ENCODE data around the gene PTPRA. TPM values are rescaled to one million over a fixed set of nuclear protein-coding genes. Genes with fewer than 3 reads are reported as not detected.

Gene PTPRA
- total and polyA plus RNA-seq, 9 of the 15 experiments (the other 6 are each of a cell fraction or from before 2014, with no cell fraction given) = 3.4 to 80.5 (median 28.0) TPM

GRCh38 chr20:2946988-2947961 is 74.0 kb downstream of the PTPRA start (continued):
- TF ChIP-seq RBM14 (IDR thresholded peaks at IDR 0.05; ENCODE audit: borderline replicate concordance, insufficient read depth, low read depth, low read length) (no peak), ATF6 (CRISPR knock-in tag; IDR thresholded peaks at IDR 0.05) (no peak), NCOA2 (IDR thresholded peaks at IDR 0.05; ENCODE audit: partially characterized antibody in 2 of 2) (no peak), ZHX1 (conservative IDR thresholded peaks at IDR 0.05; ENCODE audit: low read length) (no peak), ZNF511 (CRISPR knock-in tag; IDR thresholded peaks at IDR 0.05) (no peak), E2F3 (CRISPR knock-in tag; IDR thresholded peaks at IDR 0.05) (no peak), FIP1L1 (IDR thresholded peaks at IDR 0.05; ENCODE audit: low read depth, low read length, poor library complexity, severe bottlenecking) (no peak), SREBF2 (CRISPR knock-in tag; IDR thresholded peaks at IDR 0.05) (no peak), KDM2B (CRISPR knock-in tag; IDR thresholded peaks at IDR 0.05) (no peak), HMGN3 (IDR thresholded peaks at IDR 0.05; ENCODE audit: borderline replicate concordance, extremely low read depth, insufficient read length, low read depth, low read length) (no peak), RBM15 (IDR thresholded peaks at IDR 0.05; ENCODE audit: insufficient read depth, low read length) (no peak), HCFC1 (IDR thresholded peaks at IDR 0.05; ENCODE audit: low read depth, low read length) (no peak), USF1 (CRISPR knock-in tag; IDR thresholded peaks at IDR 0.05) (no peak), SP1 (CRISPR knock-in tag; IDR thresholded peaks at IDR 0.05) (no peak), HNRNPK (IDR thresholded peaks at IDR 0.05; ENCODE audit: low read depth, low read length, poor library complexity, severe bottlenecking) (no peak), GMEB1 (CRISPR knock-in tag; IDR thresholded peaks at IDR 0.05) (no peak), IRF1 (CRISPR knock-in tag; IDR thresholded peaks at IDR 0.05; ENCODE audit: borderline replicate concordance) (no peak)

Measured in K562 (cell line).